Measurements from ENCODE around the gene KNTC1.

The KNTC1 gene

GRCh38 chr12:122659579-122659978 is 132.5 kb downstream of the KNTC1 start:
- no peaks in the 10 kb centered on the region for H3K36me3 ChIP-seq (ENCODE audit: insufficient read depth, low read length)
- no peaks in the 10 kb centered on the region for H3K27me3 ChIP-seq (ENCODE audit: insufficient read depth, low read length)
- H3K4me3 ChIP-seq (ENCODE audit: low read length): no peak overlapping the region
- 95% methylated on average over 6 of the region's 6 CpGs for WGBS
- H3K9ac ChIP-seq (ENCODE audit: low read depth, low read length): no peak overlapping the region
- H3K4me1 ChIP-seq (ENCODE audit: insufficient read depth, low read length): no peaks in the 10 kb centered on the region
- no peaks in the 10 kb centered on the region for H3K9me3 ChIP-seq (ENCODE audit: insufficient read depth, low read depth, low read length)
- H3K27ac ChIP-seq (ENCODE audit: low read depth, low read length): no peak overlapping the region

GRCh38 chr12:122661246-122661645 is 134.2 kb downstream of the KNTC1 start:
- 83% methylated on average over 16 of the region's 16 CpGs for WGBS
- H3K36me3 ChIP-seq (ENCODE audit: insufficient read depth, low read length): no peaks in the 10 kb centered on the region
- H3K9ac ChIP-seq (ENCODE audit: low read depth, low read length): no peak overlapping the region
- no peaks in the 10 kb centered on the region for H3K4me1 ChIP-seq (ENCODE audit: insufficient read depth, low read length)
- H3K9me3 ChIP-seq (ENCODE audit: insufficient read depth, low read depth, low read length): no peaks in the 10 kb centered on the region
- no peaks in the 10 kb centered on the region for H3K27me3 ChIP-seq (ENCODE audit: insufficient read depth, low read length)
- no peak overlapping the region for H3K4me3 ChIP-seq (ENCODE audit: low read length)
- no peak overlapping the region for H3K27ac ChIP-seq (ENCODE audit: low read depth, low read length)

- no peaks in the 10 kb centered on the region for H3K27me3 ChIP-seq (ENCODE audit: insufficient read depth, low read length)
- H3K27ac ChIP-seq (ENCODE audit: low read depth, low read length): no peak overlapping the region
- no peak overlapping the region for H3K9ac ChIP-seq (ENCODE audit: low read depth, low read length)
- no peaks in the 10 kb centered on the region for H3K4me1 ChIP-seq (ENCODE audit: insufficient read depth, low read length)
- WGBS: 97% methylated on average over 3 of the region's 3 CpGs
- no peaks in the 10 kb centered on the region for H3K9me3 ChIP-seq (ENCODE audit: insufficient read depth, low read depth, low read length)
- no peaks in the 10 kb centered on the region for H3K36me3 ChIP-seq (ENCODE audit: insufficient read depth, low read length)
- H3K4me3 ChIP-seq (ENCODE audit: low read length): no peak overlapping the region
Measured at GRCh38 chr12:122661938-122662337, 134.9 kb downstream of the KNTC1 start.

GRCh38 chr12:122665349-122665748 is 138.3 kb downstream of the KNTC1 start:
- no peak overlapping the region for H3K27ac ChIP-seq (ENCODE audit: low read depth, low read length)
- no peak overlapping the region for H3K9ac ChIP-seq (ENCODE audit: low read depth, low read length)
- WGBS: 93% methylated on average over 8 of the region's 8 CpGs
- H3K36me3 ChIP-seq (ENCODE audit: insufficient read depth, low read length): no peaks in the 10 kb centered on the region
- no peaks in the 10 kb centered on the region for H3K9me3 ChIP-seq (ENCODE audit: insufficient read depth, low read depth, low read length)
- H3K4me3 ChIP-seq (ENCODE audit: low read length): no peak overlapping the region
- H3K4me1 ChIP-seq (ENCODE audit: insufficient read depth, low read length): no peaks in the 10 kb centered on the region; the same call in 1 of the 2 replicates
- H3K27me3 ChIP-seq (ENCODE audit: insufficient read depth, low read length): no peaks in the 10 kb centered on the region

GRCh38 chr12:122665759-122666158 is 138.7 kb downstream of the KNTC1 start:
- 93% methylated on average over 5 of the region's 5 CpGs for WGBS
- H3K4me1 ChIP-seq (ENCODE audit: insufficient read depth, low read length): no peaks in the 10 kb centered on the region; the same call in 1 of the 2 replicates
- no peak overlapping the region for H3K27ac ChIP-seq (ENCODE audit: low read depth, low read length)
- no peaks in the 10 kb centered on the region for H3K36me3 ChIP-seq (ENCODE audit: insufficient read depth, low read length)
- no peaks in the 10 kb centered on the region for H3K27me3 ChIP-seq (ENCODE audit: insufficient read depth, low read length)
- no peak overlapping the region for H3K4me3 ChIP-seq (ENCODE audit: low read length)
- no peak overlapping the region for H3K9ac ChIP-seq (ENCODE audit: low read depth, low read length)
- no peaks in the 10 kb centered on the region for H3K9me3 ChIP-seq (ENCODE audit: insufficient read depth, low read depth, low read length)

DNA sequence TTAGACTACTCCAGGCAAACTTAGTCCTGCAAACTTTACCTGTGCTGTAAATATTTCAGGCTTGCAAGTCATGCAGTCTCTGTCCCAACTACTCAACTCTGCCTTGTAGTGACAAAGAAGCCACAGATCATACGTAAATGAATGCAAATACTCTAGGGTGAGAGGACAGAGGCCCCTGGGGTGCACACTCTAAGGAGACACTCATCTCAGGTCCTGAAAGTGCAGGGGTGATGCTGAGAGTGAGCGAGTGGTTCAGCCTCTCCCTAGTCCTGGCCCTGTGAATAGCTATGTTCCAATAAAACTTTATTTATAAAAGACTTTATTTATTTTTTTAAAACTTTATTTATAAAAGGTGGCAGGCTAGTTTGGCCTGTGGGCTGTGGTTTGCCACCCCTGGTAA is 141.2 kb downstream of the KNTC1 start:
- H3K36me3 ChIP-seq (ENCODE audit: insufficient read depth, low read length): no peaks in the 10 kb centered on the region
- no peak overlapping the region; the same call in 1 of the 2 replicates for H3K27ac ChIP-seq (ENCODE audit: low read depth, low read length)
- 64% methylated on average over 1 of the region's 2 CpGs for WGBS
- H3K9me3 ChIP-seq (ENCODE audit: insufficient read depth, low read depth, low read length): no peaks in the 10 kb centered on the region
- H3K9ac ChIP-seq (ENCODE audit: low read depth, low read length): no peak overlapping the region
- no peaks in the 10 kb centered on the region for H3K27me3 ChIP-seq (ENCODE audit: insufficient read depth, low read length)
- H3K4me3 ChIP-seq (ENCODE audit: low read length): no peak overlapping the region
- no peaks in the 10 kb centered on the region; the same call in 1 of the 2 replicates for H3K4me1 ChIP-seq (ENCODE audit: insufficient read depth, low read length)

- no peaks in the 10 kb centered on the region; the same call in 1 of the 2 replicates for H3K4me1 ChIP-seq (ENCODE audit: insufficient read depth, low read length)
- WGBS: 94% methylated on average over 3 of the region's 5 CpGs
- no peak overlapping the region for H3K9ac ChIP-seq (ENCODE audit: low read depth, low read length)
- no peak overlapping the region for H3K27ac ChIP-seq (ENCODE audit: low read depth, low read length)
- H3K4me3 ChIP-seq (ENCODE audit: low read length): no peak overlapping the region
- H3K27me3 ChIP-seq (ENCODE audit: insufficient read depth, low read length): no peaks in the 10 kb centered on the region
- no peaks in the 10 kb centered on the region for H3K9me3 ChIP-seq (ENCODE audit: insufficient read depth, low read depth, low read length)
- H3K36me3 ChIP-seq (ENCODE audit: insufficient read depth, low read length): no peaks in the 10 kb centered on the region
Measured at GRCh38 chr12:122669397-122670070, 142.5 kb downstream of the KNTC1 start.

DNA sequence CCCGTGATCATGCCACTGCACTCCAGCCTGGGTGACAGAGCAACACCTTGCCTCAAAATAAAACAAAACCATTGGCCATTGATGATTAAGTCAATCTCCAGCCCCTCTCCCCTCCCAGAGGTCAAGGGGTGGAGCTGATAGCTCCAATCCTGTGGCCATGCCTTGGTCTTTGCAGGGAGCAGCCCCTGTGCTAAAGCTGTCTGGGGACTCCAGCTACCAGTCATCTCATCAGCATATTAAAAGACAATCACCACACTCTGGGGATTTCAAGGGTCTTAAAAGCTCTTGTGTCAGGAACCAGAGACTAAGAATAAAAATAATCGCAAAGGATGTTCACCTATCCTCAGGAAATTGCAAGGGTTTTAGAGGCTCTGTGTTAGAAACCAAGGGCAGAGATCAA is 145.5 kb downstream of the KNTC1 start:
- H3K36me3 ChIP-seq (ENCODE audit: insufficient read depth, low read length): no peaks in the 10 kb centered on the region
- no peaks in the 10 kb centered on the region for H3K27me3 ChIP-seq (ENCODE audit: insufficient read depth, low read length)
- H3K27ac ChIP-seq (ENCODE audit: low read depth, low read length): no peak overlapping the region
- H3K9me3 ChIP-seq (ENCODE audit: insufficient read depth, low read depth, low read length): no peaks in the 10 kb centered on the region
- no peak overlapping the region for H3K9ac ChIP-seq (ENCODE audit: low read depth, low read length)
- WGBS: 69% methylated on average over 2 of the region's 2 CpGs
- H3K4me3 ChIP-seq (ENCODE audit: low read length): no peak overlapping the region
- H3K4me1 ChIP-seq (ENCODE audit: insufficient read depth, low read length): no peaks in the 10 kb centered on the region; the same call in 1 of the 2 replicates
